IMR-90 (cell line): ENCODE results near the gene PLEKHF1. TPM values are rescaled to one million over a fixed set of nuclear protein-coding genes. Genes with fewer than 3 reads are reported as not detected.

Experiments
- ATAC-seq: fragments of 200-7000 bp; cut with Tn5 transposase; 2 replicates; pipeline ENCODE4 v1.9.1; 2020; ENCODE audit warnings: low read depth, mild to moderate bottlenecking, moderate library complexity
- BruUV-seq: library from RNA; stranded (reverse); fragments of 400-500 nt; replicated peaks from 2 replicates; lab custom pipeline; 2021; lab: Mats Ljungman, UMichigan
- CTCF ChIA-PET: fragments of 300-600 bp; formaldehyde crosslinking; extraction: SDS; loops from one replicate; lab custom pipeline; 2021; ENCODE audit warnings: antibody characterized with exemption; lab: Yijun Ruan, JAX
- POLR2A ChIA-PET: fragments of 300-600 bp; sonication (Branson Sonifier 250); formaldehyde crosslinking; loops from one replicate; lab custom pipeline; 2022; ENCODE audit warnings: antibody characterized with exemption; ENCODE audit not compliant: unreplicated experiment; lab: Charles Lee
- DNase-seq: peaks from one replicate; pipeline ENCODE4 v3.0.0; 2013
- H2AFZ ChIP-seq: replicated peaks from 2 replicates; pipeline ENCODE3; 2013; ENCODE audit warnings: low read length, mild to moderate bottlenecking; ENCODE audit not compliant: poor library complexity
- H2AK5ac ChIP-seq: 2 replicates; pipeline ENCODE4 v1.6.1; 2013; ENCODE audit warnings: low read depth, low read length, inconsistent platforms
- H2AK9ac ChIP-seq: replicated peaks from 2 replicates; pipeline ENCODE3; 2013; ENCODE audit warnings: mild to moderate bottlenecking, low read depth, low read length, moderate library complexity; ENCODE audit not compliant: poor library complexity
- H2BK120ac ChIP-seq: 2 replicates; pipeline ENCODE4 v1.6.1; 2013; ENCODE audit warnings: low read depth, low read length, inconsistent platforms
- H2BK15ac ChIP-seq: 3 replicates; pipeline ENCODE4 v1.6.1; 2013; ENCODE audit warnings: low read depth, low read length, inconsistent platforms
- H2BK20ac ChIP-seq: 2 replicates; pipeline ENCODE4 v1.6.1; 2013; ENCODE audit warnings: low read depth, mild to moderate bottlenecking, inconsistent platforms, low read length, moderate library complexity
- H2BK5ac ChIP-seq: 2 replicates; pipeline ENCODE4 v1.6.1; 2013; ENCODE audit warnings: mild to moderate bottlenecking, low read depth, low read length, inconsistent platforms; ENCODE audit not compliant: poor library complexity, severe bottlenecking
- H3K14ac ChIP-seq: replicated peaks from 2 replicates; pipeline ENCODE4 v1.6.1; 2013; ENCODE audit warnings: low read depth, low read length, inconsistent platforms
- H3K18ac ChIP-seq: 2 replicates; pipeline ENCODE4 v1.6.1; 2013; ENCODE audit warnings: low read depth, low read length, control low read depth
- H3K23ac ChIP-seq: 2 replicates; pipeline ENCODE4 v1.6.1; 2013; ENCODE audit warnings: low read depth, low read length, inconsistent platforms
- H3K27ac ChIP-seq: 2 replicates; pipeline ENCODE4 v1.5.1; 2013; ENCODE audit warnings: mild to moderate bottlenecking, control low read depth, low read length; ENCODE audit not compliant: insufficient read depth
- H3K27me3 ChIP-seq: 2 replicates; pipeline ENCODE4 v1.6.1; 2013; ENCODE audit warnings: low read length; ENCODE audit not compliant: control insufficient read depth, insufficient read depth
- H3K36me3 ChIP-seq: 2 replicates; pipeline ENCODE4 v1.6.1; 2013; ENCODE audit warnings: low read length, mixed read lengths; ENCODE audit not compliant: control insufficient read depth, insufficient read depth
- H3K4ac ChIP-seq: 2 replicates; pipeline ENCODE4 v1.6.1; 2013; ENCODE audit warnings: low read depth, low read length, inconsistent platforms
- H3K4me1 ChIP-seq: 2 replicates; pipeline ENCODE4 v1.6.1; 2013; ENCODE audit warnings: low read length, mixed read lengths; ENCODE audit not compliant: control insufficient read depth, insufficient read depth
- H3K4me2 ChIP-seq: 2 replicates; pipeline ENCODE4 v1.6.1; 2013; ENCODE audit warnings: low read depth, mild to moderate bottlenecking, control low read depth, low read length, moderate library complexity
- H3K4me3 ChIP-seq: 2 replicates; pipeline ENCODE4 v1.5.1; 2013; ENCODE audit warnings: low read depth, mild to moderate bottlenecking, control low read depth, low read length, moderate library complexity; ENCODE audit not compliant: insufficient read depth
- H3K56ac ChIP-seq: 2 replicates; pipeline ENCODE4 v1.6.1; 2013; ENCODE audit warnings: low read length, inconsistent platforms; ENCODE audit not compliant: insufficient read depth; ENCODE audit errors: extremely low read depth
- H3K79me1 ChIP-seq, 2 experiments: 2 replicates each; pipeline ENCODE4 v1.6.1; 2013; ENCODE audit warnings: low read length in 2 of 2, inconsistent platforms in 1 of 2, low read depth in 1 of 2
- H3K9ac ChIP-seq: 2 replicates; pipeline ENCODE4 v1.6.1; 2013; ENCODE audit warnings: low read depth, low read length, control low read depth
- H3K9me1 ChIP-seq: 2 replicates; pipeline ENCODE4 v1.6.1; 2013; ENCODE audit warnings: low read length, inconsistent platforms; ENCODE audit not compliant: insufficient read depth
- H3K9me3 ChIP-seq: 2 replicates; pipeline ENCODE4 v1.6.1; 2013; ENCODE audit warnings: low read length; ENCODE audit not compliant: control insufficient read depth, insufficient read depth
- H4K20me1 ChIP-seq: 2 replicates; pipeline ENCODE4 v1.6.1; 2013; ENCODE audit warnings: low read length, inconsistent platforms; ENCODE audit not compliant: insufficient read depth
- H4K5ac ChIP-seq: 2 replicates; pipeline ENCODE4 v1.6.1; 2013; ENCODE audit warnings: mild to moderate bottlenecking, low read depth, low read length, control low read depth
- H4K8ac ChIP-seq, 2 experiments: 2 replicates each; pipeline ENCODE4 v1.6.1; 2013; ENCODE audit warnings: low read depth in 2 of 2, low read length in 2 of 2, control low read depth in 1 of 2, inconsistent platforms in 1 of 2
- H4K91ac ChIP-seq: 2 replicates; pipeline ENCODE4 v1.6.1; 2013; ENCODE audit warnings: low read depth, low read length, inconsistent platforms; ENCODE audit not compliant: insufficient read depth
- BHLHE40 ChIP-seq: fragments of 150-350 bp; IDR thresholded peaks from 2 replicates; pipeline ENCODE4 v1.6.1; 2016; ENCODE audit warnings: mild to moderate bottlenecking, low read depth, low read length
- CEBPB ChIP-seq: IDR thresholded peaks from 2 replicates; pipeline ENCODE4 v1.6.1; 2012; ENCODE audit warnings: low read depth, low read length, improper control_type of control experiment
- CHD1 ChIP-seq: IDR thresholded peaks from 2 replicates; pipeline ENCODE4 v1.6.1; 2012; ENCODE audit warnings: low read depth, low read length, improper control_type of control experiment
- FOS ChIP-seq: fragments of 150-350 bp; IDR thresholded peaks from 2 replicates; pipeline ENCODE4 v1.6.1; 2016; ENCODE audit warnings: low read depth, low read length
- MAFK ChIP-seq: IDR thresholded peaks from 2 replicates; pipeline ENCODE4 v1.6.1; 2012; ENCODE audit warnings: low read depth, low read length, improper control_type of control experiment
- MXI1 ChIP-seq: IDR thresholded peaks from 2 replicates; pipeline ENCODE4 v1.6.1; 2012; ENCODE audit warnings: low read depth, mild to moderate bottlenecking, low read length, moderate library complexity, borderline replicate concordance
- NFE2L2 ChIP-seq: fragments of 150-350 bp; IDR thresholded peaks from 2 replicates; pipeline ENCODE4 v1.6.1; 2016; ENCODE audit warnings: low read depth, mild to moderate bottlenecking, low read length
- POLR2A ChIP-seq: IDR thresholded peaks from 2 replicates; pipeline ENCODE4 v1.6.1; 2012; ENCODE audit warnings: mild to moderate bottlenecking, low read depth, low read length
- RAD21 ChIP-seq: IDR thresholded peaks from 2 replicates; pipeline ENCODE4 v1.6.1; 2012; ENCODE audit warnings: low read length, improper control_type of control experiment
- RCOR1 ChIP-seq: IDR thresholded peaks from 2 replicates; pipeline ENCODE4 v1.6.1; 2012; ENCODE audit warnings: mild to moderate bottlenecking, low read length, improper control_type of control experiment; ENCODE audit not compliant: insufficient replicate concordance
- RFX5 ChIP-seq: IDR thresholded peaks from 2 replicates; pipeline ENCODE4 v1.8.0; 2012; ENCODE audit warnings: low read depth, mild to moderate bottlenecking, low read length, moderate library complexity
- SMC3 ChIP-seq: fragments of 150-350 bp; IDR thresholded peaks from 2 replicates; pipeline ENCODE4 v1.6.1; 2016; ENCODE audit warnings: low read depth, mild to moderate bottlenecking, antibody characterized with exemption, low read length, moderate library complexity
- WGBS, 2 experiments: methylation state at CpG; one replicate each; pipeline versions ENCODE4 v1.1.5 to v1.1.7; 2013; ENCODE audit warnings: missing lambda C conversion rate in 2 of 2; ENCODE audit not compliant: insufficient read length in 1 of 2; ENCODE audit errors: extremely low coverage in 2 of 2; 5-methylcytosine and 5-hydroxymethylcytosine counted together
- dilution Hi-C: fragments of 300-500 bp; cut with HindIII; formaldehyde crosslinking; loops from one replicate; pipeline ENCODE4 v1.14.3; 2018; ENCODE audit warnings: low sequenced_read_pairs; ENCODE audit not compliant: unreplicated experiment
- in situ Hi-C: fragments of 300-500 bp; cut with MboI; formaldehyde crosslinking; loops from 3 replicates; pipeline ENCODE4 v1.14.3; 2019; ENCODE audit warnings: low sequenced_read_pairs, inconsistent platforms, mixed read lengths
- intact Hi-C: fragments of 100-400 bp; cut with micrococcal nuclease; formaldehyde crosslinking; loops from 2 replicates; pipeline ENCODE4 v1.10.0; 2022
- polyA plus RNA-seq, 3 experiments: library from polyadenylated mRNA; depleted of rRNA; stranded (reverse); fragments of >200 nt; gene quantifications; 2 replicates each; pipeline ENCODE4 v1.2.3, GENCODE V29; 2012; ENCODE audit warnings: low replicate concordance in 1 of 3
- total RNA-seq: library from RNA; depleted of rRNA; stranded (reverse); fragments of >200 nt; gene quantifications from 2 replicates; pipeline ENCODE4 v1.2.3, GENCODE V29; 2012
- TF ChIP-seq, protein P1 (sequence below): conservative IDR thresholded peaks from 2 replicates; pipeline ENCODE4 v1.5.1; 2012; ENCODE audit warnings: mild to moderate bottlenecking, low read depth, low read length, improper control_type of control experiment
- TF ChIP-seq, protein P2 (sequence below): fragments of 150-350 bp; IDR thresholded peaks from 2 replicates; pipeline ENCODE4 v1.6.1; 2016; ENCODE audit warnings: low read depth, mild to moderate bottlenecking, low read length, moderate library complexity, borderline replicate concordance

PLEKHF1 gene
- total and polyA plus RNA-seq, 2 of the 4 experiments (the other 2 are of a cell fraction) = 5.0 to 6.6 TPM

DNA sequence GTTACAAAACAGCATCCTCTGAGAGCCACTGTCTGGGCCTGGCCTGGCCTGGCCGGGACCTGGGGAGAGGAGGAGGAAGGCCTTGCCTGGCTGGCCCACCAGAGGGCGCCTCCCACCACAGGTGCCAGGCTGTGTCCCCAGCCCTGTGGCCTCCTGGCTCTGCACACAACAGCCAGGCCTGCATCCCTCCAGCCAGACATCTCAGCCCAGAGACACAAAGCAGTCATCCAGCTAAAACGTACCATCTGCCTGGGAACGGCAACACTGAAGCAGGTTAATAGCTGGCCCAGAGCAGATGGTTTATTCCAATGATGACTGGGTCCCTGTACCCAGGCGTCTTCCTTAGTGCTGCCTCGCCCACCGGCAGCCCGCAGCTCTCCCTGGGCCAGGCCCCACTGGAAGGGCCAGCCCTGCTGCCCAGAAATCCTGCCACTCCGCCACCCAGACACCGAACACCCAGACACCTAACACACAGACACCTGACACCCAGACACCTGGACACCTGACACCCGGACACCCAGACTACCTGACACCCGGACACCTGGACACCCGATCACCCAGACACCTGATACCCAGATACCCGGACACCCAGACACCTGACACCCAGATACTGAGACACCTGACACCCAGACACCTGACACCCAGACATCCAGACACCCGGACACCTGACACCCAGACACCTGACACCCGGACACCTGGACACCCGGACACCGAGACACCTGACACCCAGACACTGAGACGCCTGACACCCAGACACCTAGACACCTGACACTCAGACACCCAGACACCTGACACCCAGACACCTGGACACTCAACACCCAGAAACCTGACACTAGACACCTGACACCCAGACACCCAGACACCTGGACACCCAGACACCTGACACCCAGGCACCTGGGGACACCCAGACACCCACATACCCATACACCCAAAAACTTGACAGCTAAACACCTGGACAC, 29.7 kb downstream of the PLEKHF1 start:
- dilution Hi-C loops (no loop called here), intact Hi-C loops (loop anchor here (1.0 kb wide), 2 partner anchors 21 to 85 kb away; no protein-coding TSS in a partner anchor), in situ Hi-C loops (loop anchor here (5.0 kb wide), 1 partner anchor 83 kb away; no protein-coding TSS in a partner anchor)
- Histone ChIP-seq H3K27ac (no peak overlapping the region), H4K5ac (no peak overlapping the region), H3K23ac (no peak overlapping the region), H4K8ac (no peak overlapping the region; a peak in 1 of 4 replicates), H3K27me3 (no peaks in the 10 kb centered on the region), H2BK15ac (no peak overlapping the region), H4K20me1 (no peaks in the 10 kb centered on the region), H3K9ac (0 out of 2 replicates have a peak overlapping the region, but pooled peaks have one; percentile 24), H3K9me3 (peaks cover 5% of the 10 kb centered on the region), H2BK20ac (no peak overlapping the region), H3K4me3 (no peak overlapping the region), H3K36me3 (no peaks in the 10 kb centered on the region), H2AFZ (peak overlapping the region; percentile 72), H3K14ac (no peak overlapping the region), H2AK5ac (0 out of 2 replicates have a peak overlapping the region, but pooled peaks have one; percentile 56), H2BK120ac (peak overlapping the region; percentile 16; the same call in 1 of the 2 replicates), H3K9me1 (peaks cover 2% of the 10 kb centered on the region; the same call in 1 of the 2 replicates), H2BK5ac (no peak overlapping the region), H3K79me1 (no peaks in the 10 kb centered on the region; a peak in 1 of 4 replicates), H2AK9ac (no peak overlapping the region), H3K18ac (no peak overlapping the region), H3K56ac (no peak overlapping the region), H3K4me2 (no peak overlapping the region), H3K4me1 (peaks cover 6% of the 10 kb centered on the region; the same call in 1 of the 2 replicates), H4K91ac (no peak overlapping the region), H3K4ac (0 out of 2 replicates have a peak overlapping the region, but pooled peaks have one; percentile 2)
- no TSS peak for BruUV-seq
- peak; percentile 70 for DNase-seq
- ChIA-PET CTCF (interaction anchor here (1.1 to 1.3 kb wide), 3 partner anchors 19 to 89 kb away, joined by 3 to 7 read pairs (median 5); partner anchors contain the start of genes C19orf12 and POP4), POLR2A (no interaction called here)
- ATAC-seq = peak; percentile 99
- 67% methylated on average over 5 of the region's 19 CpGs; no CpG with 5 or more reads in 1 of the 2 experiments for WGBS, 2 experiments
- no peak for TF ChIP-seq MXI1
- no peak for TF ChIP-seq NFE2L2
- peak; percentile 76 for TF ChIP-seq RAD21
- TF ChIP-seq, protein P1, sequence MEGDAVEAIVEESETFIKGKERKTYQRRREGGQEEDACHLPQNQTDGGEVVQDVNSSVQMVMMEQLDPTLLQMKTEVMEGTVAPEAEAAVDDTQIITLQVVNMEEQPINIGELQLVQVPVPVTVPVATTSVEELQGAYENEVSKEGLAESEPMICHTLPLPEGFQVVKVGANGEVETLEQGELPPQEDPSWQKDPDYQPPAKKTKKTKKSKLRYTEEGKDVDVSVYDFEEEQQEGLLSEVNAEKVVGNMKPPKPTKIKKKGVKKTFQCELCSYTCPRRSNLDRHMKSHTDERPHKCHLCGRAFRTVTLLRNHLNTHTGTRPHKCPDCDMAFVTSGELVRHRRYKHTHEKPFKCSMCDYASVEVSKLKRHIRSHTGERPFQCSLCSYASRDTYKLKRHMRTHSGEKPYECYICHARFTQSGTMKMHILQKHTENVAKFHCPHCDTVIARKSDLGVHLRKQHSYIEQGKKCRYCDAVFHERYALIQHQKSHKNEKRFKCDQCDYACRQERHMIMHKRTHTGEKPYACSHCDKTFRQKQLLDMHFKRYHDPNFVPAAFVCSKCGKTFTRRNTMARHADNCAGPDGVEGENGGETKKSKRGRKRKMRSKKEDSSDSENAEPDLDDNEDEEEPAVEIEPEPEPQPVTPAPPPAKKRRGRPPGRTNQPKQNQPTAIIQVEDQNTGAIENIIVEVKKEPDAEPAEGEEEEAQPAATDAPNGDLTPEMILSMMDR = peak; percentile 90
- TF ChIP-seq RCOR1 = no peak
- TF ChIP-seq, protein P2, sequence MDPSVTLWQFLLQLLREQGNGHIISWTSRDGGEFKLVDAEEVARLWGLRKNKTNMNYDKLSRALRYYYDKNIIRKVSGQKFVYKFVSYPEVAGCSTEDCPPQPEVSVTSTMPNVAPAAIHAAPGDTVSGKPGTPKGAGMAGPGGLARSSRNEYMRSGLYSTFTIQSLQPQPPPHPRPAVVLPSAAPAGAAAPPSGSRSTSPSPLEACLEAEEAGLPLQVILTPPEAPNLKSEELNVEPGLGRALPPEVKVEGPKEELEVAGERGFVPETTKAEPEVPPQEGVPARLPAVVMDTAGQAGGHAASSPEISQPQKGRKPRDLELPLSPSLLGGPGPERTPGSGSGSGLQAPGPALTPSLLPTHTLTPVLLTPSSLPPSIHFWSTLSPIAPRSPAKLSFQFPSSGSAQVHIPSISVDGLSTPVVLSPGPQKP = no peak
- TF ChIP-seq MAFK = no peak
- TF ChIP-seq FOS = no peak
- no peak for TF ChIP-seq BHLHE40
- TF ChIP-seq RFX5 = no peak
- no peak for TF ChIP-seq CHD1
- no peak for TF ChIP-seq POLR2A
- TF ChIP-seq CEBPB = no peak
- peak; percentile 72 for TF ChIP-seq SMC3
